Measurements from ENCODE around the gene MTIF2.
"Not testable (repeated sequence)": the region's sequence is repeated elsewhere in the genome, so short reads cannot be mapped to it uniquely, and the experiment has no call there.

Gene MTIF2

DNA sequence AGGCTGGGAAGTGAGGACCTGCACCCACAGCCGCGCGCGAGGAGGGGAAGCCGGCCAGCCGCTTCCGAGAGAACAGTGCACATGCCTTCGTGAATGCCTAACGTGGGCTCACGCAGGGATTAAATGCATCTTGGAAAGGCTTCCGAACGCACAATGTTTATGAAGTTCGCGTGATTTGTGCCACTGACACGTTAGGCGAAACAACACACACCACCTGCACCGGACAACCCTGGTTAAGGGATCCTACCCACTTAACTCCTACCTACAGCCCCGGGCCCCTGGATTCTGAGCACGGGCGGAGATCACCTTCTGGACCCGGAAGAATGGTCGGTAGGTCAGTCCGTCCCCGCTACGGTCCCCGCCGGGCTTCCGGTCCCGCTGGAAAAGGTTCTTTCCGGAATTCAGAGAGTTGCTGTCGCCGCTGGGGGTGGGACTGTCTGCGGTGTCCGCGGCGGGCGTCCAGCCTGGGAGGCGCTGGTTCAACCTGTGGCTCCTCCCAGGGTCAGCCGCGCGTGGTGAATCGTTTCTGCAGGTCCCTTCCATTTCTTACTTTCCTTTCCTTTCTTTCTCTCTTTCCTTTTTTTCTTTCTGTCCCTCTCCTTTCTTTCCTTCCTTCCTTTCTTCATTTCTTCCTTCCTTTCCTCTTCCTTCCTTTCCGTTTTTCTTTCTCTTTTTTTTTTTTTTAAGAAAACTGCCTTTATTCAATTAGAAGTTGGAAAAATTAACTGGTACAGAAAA is at the start of gene MTIF2:
MTIF2 (minus strand) TSS at position 325 of the 738 bp plus-strand sequence. CDS start 5,373 bp downstream, outside the sequence.
- peak; percentile 91 for DNase-seq

DNA sequence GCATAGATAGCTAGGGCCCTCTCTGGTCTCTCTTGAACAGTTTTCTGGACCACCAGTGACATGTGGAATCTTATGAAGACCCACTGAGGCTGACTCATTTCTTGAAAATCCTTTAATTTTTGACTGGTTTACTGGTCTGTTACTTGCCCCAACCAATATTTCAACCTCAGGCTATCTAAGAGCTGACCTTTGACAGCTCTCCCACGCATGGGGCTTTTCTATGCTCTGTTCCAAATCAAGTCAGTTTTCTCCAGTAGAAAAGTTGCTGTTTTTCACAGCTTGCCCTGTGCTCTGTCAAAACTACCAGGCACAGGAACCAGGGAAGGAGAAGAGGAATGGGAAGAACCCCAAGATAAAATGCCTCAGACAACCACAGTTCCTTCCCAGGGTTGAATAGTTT is 46.0 kb upstream of the MTIF2 start:
- no peak for DNase-seq

DNA sequence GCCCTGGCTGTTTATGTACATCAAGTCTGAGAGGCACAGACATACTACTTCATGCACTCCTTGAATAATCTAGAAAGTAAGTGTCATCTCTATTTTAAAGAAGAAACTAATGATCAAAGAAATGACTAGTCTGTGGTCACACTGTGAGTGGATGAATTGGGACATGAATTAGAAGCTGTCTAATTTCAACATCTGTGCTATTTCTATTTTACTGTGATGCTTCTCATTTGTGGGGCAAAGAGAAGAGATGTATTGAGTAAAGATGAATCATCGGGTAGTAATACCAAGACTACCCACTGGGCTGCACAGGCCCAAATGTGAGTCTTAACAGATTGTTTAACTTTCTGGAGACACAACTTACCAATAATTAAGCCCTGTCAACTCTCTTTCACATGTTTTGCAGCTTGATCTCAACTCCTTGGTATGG is 42.4 kb upstream of the MTIF2 start:
- DNase-seq, result no peak

DNA sequence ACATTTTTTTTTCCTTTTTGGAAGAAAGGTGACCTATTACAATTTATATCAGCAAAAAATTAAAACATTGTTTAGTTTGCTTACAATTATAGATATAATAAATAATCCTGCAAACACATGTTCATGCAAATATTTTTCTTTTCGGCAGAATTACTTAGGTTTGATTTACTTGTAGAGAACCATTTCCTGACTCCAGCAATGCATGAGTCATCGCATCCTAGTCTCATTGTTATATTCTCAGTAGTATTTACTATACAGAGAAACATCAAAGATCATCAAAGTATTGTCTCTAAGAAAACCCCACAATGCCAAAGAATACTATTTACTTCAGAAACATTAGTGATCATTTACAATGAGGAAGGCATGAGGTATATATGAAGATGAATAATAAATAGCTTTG is 40.4 kb upstream of the MTIF2 start:
- DNase-seq, result no peak

DNA sequence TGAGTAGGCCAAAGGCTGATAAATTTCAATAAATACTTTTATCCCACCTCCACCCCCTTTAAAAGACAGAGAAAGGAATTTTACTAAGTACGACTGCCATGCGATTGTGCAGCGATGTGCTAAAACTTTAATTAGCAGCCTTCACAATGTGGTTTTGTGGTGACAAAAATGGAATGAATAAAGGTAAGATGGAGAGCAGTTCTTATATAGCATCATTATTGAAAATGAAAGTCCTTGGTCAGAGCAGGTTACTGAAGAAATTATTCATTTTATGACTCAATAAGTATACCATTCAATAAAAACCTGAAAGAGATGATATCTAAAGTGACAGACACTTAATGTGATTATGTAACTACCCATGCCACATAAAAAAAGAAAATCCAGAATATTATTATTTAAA is 33.2 kb upstream of the MTIF2 start:
- DNase-seq, result peak in 1 of 2 donors; percentile 17

- DNase-seq, result no peak
These were observed 32.2 kb upstream of the MTIF2 start for GRCh38 chr2:55301277-55301676.

DNA sequence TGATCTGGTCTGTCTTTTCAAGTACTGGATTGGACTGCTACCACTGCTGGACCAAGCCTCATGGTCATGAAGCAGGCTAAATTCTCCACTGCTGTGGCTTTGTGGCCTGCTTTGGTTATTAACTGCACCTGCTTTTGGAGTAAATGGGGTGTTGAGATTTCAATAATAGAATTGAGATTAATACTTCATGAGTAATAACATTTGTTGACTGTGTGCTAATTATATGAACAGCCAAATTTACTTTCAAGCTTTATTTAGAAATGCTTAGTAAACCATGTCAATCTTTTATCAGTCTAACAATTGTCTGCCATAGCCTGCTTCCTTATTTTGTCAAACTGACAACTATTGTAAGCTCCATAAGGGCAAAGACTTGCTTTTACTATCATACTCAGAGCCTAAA is 27.4 kb upstream of the MTIF2 start:
- no peak for DNase-seq

- no peak for DNase-seq
These were observed 14.1 kb upstream of the MTIF2 start for GRCh38 chr2:55283083-55283482.

GRCh38 chr2:55282110-55282917 is 13.3 kb upstream of the MTIF2 start:
- DNase-seq, result peak; percentile 88 to 89

DNA sequence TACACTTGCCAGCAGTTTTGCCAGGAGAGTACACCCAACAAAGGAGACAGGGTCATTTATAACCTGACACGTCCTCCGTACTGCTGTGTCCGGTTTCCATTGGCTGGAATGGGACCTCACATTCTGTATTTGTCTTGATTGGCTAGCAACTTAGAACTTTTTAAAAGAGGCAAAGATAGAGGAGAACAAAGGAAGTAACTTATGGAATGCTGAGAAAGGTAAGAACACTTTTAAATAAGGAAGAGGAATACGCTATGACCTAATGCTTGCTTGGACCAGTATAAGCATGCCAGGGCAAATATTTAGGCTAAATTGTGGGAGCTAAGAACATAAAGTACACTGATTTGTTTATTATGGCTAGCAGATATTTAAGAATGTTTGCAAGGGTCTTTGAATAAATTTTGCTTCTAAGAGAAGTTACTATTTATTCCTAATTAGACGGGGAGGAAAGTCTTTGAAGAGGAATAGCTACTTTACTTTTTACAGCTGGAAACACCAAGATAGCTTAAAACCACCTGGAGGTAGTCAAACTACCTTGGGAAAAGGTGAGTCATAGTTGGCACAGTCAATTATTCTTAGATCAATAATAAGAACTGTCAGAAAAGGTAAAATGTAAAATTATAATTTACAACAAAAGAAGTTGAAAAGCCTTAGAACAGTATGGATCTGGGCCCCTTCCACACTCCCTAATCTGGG is 12.0 kb upstream of the MTIF2 start:
- not testable (repeated sequence) for DNase-seq

- not testable (repeated sequence) for DNase-seq
These were observed 10.9 kb upstream of the MTIF2 start for GRCh38 chr2:55279859-55280424.

DNA sequence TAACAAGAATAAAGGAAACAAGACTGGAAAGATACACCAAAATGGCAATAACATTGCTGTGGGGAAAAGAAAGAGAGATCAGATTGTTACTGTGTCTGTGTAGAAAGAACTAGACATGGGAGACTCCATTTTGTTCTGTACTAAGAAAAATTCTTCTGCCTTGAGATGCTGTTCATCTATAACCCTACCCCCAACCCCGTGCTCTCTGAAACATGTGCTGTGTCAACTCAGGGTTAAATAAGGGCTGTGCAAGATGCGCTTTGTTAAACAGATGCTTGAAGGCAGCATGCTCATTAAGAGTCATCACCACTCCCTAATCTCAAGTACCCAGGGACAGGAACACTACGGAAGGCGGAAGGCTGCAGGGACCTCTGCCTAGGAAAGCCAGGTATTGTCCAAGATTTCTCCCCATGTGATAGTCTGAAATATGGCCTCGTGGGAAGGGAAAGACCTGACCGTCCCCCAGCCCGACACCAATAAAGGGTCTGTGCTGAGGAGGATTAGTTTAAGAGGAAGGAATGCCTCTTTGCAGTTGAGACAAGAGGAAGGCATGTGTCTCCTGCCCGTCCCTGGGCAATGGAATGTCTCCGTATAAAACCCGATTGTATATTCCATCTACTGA is 10.3 kb upstream of the MTIF2 start:
- not testable (repeated sequence) for DNase-seq

GRCh38 chr2:55277310-55277709 is 8.3 kb upstream of the MTIF2 start:
- no peak for DNase-seq

DNA sequence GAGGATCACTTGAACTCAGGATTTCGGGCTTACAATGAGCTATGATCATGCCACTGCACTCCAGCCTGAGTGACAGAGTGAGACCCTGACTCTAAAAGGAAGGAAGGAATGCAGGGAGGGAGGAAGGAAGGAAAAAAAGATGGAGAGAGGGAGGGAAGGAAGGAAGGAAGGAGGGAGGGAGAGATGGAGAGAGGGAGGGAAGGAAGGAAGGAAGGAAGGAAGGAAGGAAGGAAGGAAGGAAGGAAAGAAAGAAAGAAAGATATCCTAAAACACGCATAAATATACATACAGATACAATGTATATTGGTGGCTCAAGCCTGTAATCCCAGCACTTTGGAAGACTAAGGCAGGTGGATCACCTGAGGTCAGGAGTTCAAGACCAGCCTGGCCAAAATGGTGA is 5.3 kb upstream of the MTIF2 start:
- DNase-seq, result not testable (repeated sequence)

GRCh38 chr2:55269645-55269990 is 587 bp upstream of the MTIF2 start:
- peak in 1 of 2 donors; percentile 23 for DNase-seq

- no peak for DNase-seq
These were observed 634 bp downstream of the MTIF2 start for GRCh38 chr2:55268288-55268906.

DNA sequence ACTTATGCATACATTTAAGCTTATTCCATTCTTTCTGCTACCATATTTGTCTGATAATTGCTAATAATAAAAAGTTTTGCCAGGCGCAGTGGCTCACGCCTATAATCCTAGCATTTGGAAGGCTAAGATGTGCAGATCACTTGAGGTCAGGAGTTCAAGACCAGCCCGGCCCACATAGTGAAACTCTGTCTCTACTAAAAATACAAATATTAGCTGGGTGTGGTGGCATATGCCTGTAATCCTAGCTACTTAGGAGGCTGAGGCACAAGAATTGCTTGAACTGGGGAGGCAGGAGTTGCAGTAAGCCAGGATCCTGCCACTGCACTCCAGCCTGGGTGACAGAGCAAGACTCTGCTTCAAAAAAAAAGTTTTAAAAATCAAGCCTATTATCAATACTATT is 9.4 kb downstream of the MTIF2 start:
- not testable (repeated sequence) for DNase-seq

GRCh38 chr2:55252832-55253231 is 16.2 kb downstream of the MTIF2 start:
- no peak for DNase-seq

DNA sequence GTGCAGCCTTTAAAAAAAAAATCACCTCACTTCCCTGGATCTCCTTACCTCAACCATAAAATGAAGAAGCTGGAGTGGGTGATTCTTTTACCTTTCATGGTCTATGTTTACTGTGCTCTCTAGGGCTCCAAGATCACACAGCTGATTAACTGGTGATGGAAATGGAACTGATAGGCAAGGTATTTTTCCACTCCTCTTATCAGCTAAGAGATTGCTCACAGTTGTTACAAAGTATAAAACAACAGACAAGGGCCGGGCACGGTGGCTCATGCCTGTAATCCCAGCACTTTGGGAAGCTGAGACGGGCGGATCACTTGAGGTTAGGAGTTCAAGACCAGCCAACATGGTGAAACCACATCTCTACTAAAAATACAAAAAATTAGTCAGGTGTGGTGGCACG is 22.0 kb downstream of the MTIF2 start:
- no peak for DNase-seq

- no peak for DNase-seq
These were observed 23.6 kb downstream of the MTIF2 start for GRCh38 chr2:55245411-55245810.

DNA sequence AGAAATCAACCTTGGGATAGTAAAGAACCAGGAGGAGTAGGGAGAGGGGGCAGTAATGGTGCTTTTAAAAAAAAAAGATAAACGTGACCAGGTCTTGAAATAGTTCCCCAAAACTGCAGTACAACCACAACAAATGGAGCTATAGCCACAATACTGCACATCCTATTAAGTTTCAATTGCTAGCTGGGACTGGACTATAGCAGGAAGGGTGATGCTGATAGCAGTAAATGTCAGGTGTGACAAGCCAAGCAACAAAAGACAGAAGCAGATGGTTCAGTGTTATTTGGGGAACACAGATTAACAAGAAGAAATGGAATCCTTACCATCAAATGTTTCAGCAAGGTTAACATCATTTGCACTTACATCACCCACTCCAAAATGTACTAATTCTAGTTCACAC is 26.4 kb downstream of the MTIF2 start:
- no peak for DNase-seq

DNA sequence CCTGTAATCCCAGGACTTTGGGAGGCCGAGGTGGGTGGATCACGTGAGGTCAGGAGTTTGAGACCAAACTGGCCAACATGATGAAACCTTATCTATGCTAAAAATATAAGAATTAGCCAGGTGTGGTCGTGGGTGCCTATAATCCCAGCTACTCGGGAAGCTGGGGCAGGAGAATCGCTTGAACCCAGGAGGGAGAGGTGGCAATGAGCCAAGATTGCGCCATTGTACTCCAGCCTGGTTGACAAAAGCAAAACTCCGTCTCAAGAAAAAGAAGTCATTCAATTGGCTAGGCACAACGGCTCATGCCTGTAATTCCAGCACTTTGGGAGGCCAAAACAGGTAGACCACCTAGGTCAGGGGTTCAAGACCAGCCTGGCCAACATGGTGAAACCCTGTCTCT is 27.4 kb downstream of the MTIF2 start:
- not testable (repeated sequence) for DNase-seq
